GM20000 (cell line): ENCODE data around the gene DYNLRB2.

Source experiments
- DNase-seq: peaks from one replicate; pipeline ENCODE4 v3.0.0; 2012; ENCODE audit warnings: low spot score
- TF ChIP-seq, protein P1 (sequence below): IDR thresholded peaks from 2 replicates; pipeline ENCODE4 v1.5.1; 2012; ENCODE audit warnings: mild to moderate bottlenecking, control low read depth; ENCODE audit errors: extremely low read depth, missing control alignments

Gene DYNLRB2

DNA sequence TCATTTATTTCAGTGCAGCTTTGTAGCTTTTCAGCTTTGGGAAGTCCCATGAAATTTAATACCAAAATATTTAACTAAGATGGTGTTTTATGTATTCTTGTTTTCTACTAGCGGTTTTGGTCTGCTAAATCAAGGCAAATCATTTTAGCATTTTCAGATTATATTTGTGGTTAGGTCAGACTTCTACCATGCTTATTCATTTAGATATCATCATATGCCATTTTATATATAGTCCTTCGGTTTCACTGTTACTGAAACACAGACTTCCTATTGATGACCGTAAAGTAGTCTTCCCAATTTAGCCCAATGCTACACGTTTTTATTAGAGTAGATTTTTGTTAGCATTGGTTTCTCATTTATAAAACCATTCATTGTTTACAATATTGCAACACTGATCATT is 5.5 kb downstream of the DYNLRB2 start:
- no peak for DNase-seq
- TF ChIP-seq, protein P1, sequence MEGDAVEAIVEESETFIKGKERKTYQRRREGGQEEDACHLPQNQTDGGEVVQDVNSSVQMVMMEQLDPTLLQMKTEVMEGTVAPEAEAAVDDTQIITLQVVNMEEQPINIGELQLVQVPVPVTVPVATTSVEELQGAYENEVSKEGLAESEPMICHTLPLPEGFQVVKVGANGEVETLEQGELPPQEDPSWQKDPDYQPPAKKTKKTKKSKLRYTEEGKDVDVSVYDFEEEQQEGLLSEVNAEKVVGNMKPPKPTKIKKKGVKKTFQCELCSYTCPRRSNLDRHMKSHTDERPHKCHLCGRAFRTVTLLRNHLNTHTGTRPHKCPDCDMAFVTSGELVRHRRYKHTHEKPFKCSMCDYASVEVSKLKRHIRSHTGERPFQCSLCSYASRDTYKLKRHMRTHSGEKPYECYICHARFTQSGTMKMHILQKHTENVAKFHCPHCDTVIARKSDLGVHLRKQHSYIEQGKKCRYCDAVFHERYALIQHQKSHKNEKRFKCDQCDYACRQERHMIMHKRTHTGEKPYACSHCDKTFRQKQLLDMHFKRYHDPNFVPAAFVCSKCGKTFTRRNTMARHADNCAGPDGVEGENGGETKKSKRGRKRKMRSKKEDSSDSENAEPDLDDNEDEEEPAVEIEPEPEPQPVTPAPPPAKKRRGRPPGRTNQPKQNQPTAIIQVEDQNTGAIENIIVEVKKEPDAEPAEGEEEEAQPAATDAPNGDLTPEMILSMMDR = no peak

DNA sequence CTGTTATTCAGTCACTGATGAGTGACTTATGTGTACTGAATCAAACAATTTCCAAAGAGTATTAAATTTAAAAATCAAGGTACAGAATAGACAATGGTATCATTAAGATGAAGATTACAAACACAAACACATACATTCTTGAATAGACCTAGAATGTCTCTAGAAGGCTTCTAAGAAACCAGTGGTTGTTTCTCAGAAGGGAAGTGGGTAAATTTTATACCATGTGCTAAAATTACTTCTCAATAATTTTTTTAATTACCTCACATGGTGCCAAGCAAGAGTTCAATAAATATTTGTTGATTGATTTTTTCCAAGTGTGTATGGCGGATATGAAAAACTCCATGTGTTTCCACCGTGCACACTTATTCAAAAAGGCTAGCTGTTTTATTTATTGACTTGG is 6.4 kb downstream of the DYNLRB2 start:
- no peak for DNase-seq
- TF ChIP-seq, protein P1 = no peak

DNA sequence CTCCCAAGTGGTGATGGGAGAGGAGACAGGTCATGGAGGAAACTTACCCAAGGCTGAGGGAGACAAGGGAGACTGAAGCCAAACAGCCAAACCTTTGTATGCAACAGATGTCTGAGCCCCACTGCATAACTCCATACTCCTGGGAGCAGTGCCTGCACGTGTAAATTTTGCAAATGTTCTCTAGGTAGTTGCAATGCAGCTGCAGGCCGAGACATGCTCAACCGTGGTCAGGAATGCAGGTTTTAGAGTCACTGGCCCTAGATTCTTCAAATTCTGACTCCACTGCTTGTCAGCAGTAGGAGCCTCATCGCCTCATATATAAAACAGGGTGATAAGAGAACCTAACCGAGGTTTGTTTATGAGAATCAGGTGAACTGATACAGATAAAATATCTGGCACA is 11.5 kb downstream of the DYNLRB2 start:
- TF ChIP-seq, protein P1 = no peak
- no peak for DNase-seq

DNA sequence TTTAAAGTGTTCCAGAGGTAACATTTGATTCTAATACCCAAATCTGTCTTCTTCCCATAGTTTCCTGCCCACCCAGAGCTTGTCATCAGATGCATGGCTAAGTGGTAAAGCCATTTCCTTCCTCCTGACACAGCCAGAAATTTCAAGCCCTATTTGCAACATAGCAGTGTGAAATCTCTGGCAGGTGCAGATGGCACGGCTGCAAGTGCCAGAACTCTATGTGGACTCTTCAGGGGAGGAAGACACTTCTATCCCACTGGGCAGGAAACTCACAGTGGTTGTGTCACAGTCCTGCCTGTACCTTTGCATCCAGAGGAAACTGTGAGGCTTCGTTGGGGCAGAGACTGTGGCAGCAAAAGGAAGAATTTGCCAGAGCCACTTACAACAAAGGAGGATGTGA is 13.2 kb downstream of the DYNLRB2 start:
- TF ChIP-seq, protein P1 = no peak
- no peak for DNase-seq

DNA sequence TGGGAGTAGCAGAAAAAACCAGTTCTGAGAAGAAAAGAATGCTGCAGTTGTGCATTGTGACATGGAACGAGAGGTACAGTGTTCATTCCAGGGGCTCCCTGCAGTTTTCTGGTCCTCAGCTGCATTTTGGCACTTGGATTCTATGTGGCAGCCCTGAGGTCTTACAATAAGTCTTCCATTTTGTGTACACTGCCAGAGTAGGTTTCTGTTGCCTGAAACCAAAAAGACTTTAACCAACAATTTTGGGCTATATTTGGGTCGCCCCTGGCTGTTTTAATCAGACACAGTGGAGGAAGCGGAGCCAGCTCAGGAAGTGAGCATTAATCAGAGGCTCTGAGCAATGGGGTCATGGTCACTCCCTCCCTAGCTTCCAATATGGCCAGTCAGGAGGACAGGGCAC is 15.7 kb downstream of the DYNLRB2 start:
- DNase-seq = no peak
- TF ChIP-seq, protein P1 = no peak

DNA sequence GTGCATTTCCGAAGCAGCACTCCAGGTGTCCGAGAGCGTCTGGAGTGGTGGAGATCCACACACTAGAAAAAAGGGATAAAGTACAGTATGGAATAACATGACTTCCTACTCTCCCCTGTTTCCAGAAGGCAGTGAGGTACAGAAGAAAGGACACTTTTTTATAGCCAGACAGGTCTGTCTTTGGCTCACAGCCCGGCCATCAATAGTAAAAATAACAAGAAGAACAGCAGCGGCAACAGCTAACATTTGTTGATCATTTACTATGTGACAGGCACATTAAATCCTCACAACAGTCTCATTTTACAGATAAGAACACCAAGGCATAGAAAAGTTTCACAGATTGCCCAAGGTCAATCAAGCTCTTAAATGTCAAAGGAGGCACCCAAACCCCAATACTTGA is 16.2 kb downstream of the DYNLRB2 start:
- no peak for DNase-seq
- TF ChIP-seq, protein P1 = no peak

DNA sequence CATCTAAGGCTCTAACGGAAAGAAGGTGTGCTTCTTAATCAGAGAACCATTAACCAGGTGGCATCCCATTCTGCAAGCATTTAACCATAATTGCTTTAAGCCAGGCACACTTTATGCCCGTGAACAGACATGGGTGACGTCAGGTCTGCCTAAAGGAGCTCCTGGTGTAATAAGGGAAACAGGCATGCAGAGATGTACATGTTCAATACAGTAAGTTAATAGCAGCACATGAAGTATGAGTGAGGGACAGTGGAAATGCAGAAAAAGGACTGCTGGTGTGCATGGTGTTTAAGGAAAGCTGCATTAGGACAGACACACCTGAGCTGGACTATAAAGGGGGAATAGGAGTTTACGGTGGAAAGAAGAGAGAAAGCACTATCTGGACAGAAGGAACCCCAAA is 18.6 kb downstream of the DYNLRB2 start:
- DNase-seq = no peak
- TF ChIP-seq, protein P1 = no peak
